OCI-LY7 (cell line): ENCODE data around the gene PTX4.

Experiments used
- EZH2phosphoT487 ChIP-seq: fragments of 200-600 bp; sonication (generic); IDR thresholded peaks from 2 replicates; pipeline ENCODE4 v1.6.1; 2018; ENCODE audit warnings: low read depth, borderline replicate concordance, mild to moderate bottlenecking, mixed run types, antibody characterized with exemption, low read length, moderate library complexity, mixed read lengths
- TF ChIP-seq, protein P1 (sequence below): fragments of 200-600 bp; sonication (generic); conservative IDR thresholded peaks from 2 replicates; pipeline ENCODE4 v1.5.1; 2014; ENCODE audit warnings: mild to moderate bottlenecking, antibody characterized with exemption, low read length, moderate library complexity, mixed read lengths

DNA sequence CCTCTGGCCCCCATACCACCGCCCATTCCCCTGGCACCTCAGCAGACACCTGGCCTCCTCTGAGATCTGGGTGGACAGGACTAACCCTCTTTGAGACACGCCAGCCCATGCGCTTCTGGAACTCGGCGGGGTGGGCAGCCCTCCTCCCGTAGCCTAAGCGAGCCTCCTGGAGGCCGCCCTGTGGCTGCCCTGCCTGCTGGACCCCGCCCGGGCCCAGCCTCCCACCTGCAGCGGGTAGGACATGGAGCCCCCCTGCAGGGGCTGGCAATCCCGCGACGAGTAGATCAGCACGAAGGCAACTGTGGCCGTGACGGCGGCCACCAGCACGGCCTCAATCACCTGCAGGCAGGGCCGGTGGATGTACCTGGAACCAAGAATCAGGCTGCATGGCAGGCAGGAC lies 36.2 kb downstream of the PTX4 start:
- TF ChIP-seq, protein P1, sequence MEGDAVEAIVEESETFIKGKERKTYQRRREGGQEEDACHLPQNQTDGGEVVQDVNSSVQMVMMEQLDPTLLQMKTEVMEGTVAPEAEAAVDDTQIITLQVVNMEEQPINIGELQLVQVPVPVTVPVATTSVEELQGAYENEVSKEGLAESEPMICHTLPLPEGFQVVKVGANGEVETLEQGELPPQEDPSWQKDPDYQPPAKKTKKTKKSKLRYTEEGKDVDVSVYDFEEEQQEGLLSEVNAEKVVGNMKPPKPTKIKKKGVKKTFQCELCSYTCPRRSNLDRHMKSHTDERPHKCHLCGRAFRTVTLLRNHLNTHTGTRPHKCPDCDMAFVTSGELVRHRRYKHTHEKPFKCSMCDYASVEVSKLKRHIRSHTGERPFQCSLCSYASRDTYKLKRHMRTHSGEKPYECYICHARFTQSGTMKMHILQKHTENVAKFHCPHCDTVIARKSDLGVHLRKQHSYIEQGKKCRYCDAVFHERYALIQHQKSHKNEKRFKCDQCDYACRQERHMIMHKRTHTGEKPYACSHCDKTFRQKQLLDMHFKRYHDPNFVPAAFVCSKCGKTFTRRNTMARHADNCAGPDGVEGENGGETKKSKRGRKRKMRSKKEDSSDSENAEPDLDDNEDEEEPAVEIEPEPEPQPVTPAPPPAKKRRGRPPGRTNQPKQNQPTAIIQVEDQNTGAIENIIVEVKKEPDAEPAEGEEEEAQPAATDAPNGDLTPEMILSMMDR, result no peak
- TF ChIP-seq EZH2phosphoT487, result no peak
